ENCODE measurements around the gene MEF2A. TPM values are rescaled to one million over a fixed set of nuclear protein-coding genes. Genes with fewer than 3 reads are reported as not detected.

MEF2A gene
- total and polyA plus RNA-seq, 9 of the 15 experiments (the other 6 are each of a cell fraction or from before 2014, with no cell fraction given): 1.6 to 18.7 (median 8.7) TPM

GRCh38 chr15:99574502-99574901, 8.7 kb downstream of the MEF2A start (continued):
- TF ChIP-seq ZNF586 (CRISPR knock-in tag; conservative IDR thresholded peaks at IDR 0.05) (no peak), ZNF174 (CRISPR knock-in tag; IDR thresholded peaks at IDR 0.05) (no peak)

GRCh38 chr15:99578809-99579208, 13.0 kb downstream of the MEF2A start:
- Histone ChIP-seq H4K20me1 (replicated peaks; ENCODE audit: control insufficient read depth, insufficient read depth, low read length) (0 out of 2 replicates have a peak, but pooled peaks cover 6% of the 10 kb centered on the region), H2AFZ (ENCODE audit: low read depth, low read length) (no peak overlapping the region), H3K27ac (ENCODE audit: extremely low read depth, low read depth, low read length) (no peak overlapping the region), H3K79me2 (ENCODE audit: control insufficient read depth, insufficient read depth, low read length) (peaks cover 44% of the 10 kb centered on the region), H3K4me3 (no peak overlapping the region), H3K9me1 (ENCODE audit: control insufficient read depth, insufficient read depth, low read length) (no peaks in the 10 kb centered on the region), H3K36me3 (ENCODE audit: control insufficient read depth, insufficient read depth, low read length) (no peaks in the 10 kb centered on the region), H3K4me2 (ENCODE audit: insufficient read depth, low read length) (peak overlapping the region; percentile 36), H3K4me1 (replicated peaks in 1 of 2; ENCODE audit: control insufficient read depth in 2 of 2, insufficient read depth in 2 of 2, low read length in 2 of 2) (peaks cover 0 to 16% of the 10 kb centered on the region in 2 experiments; a peak in 2 of 5 replicates), H3K27me3 (ENCODE audit: control insufficient read depth in 2 of 2, insufficient read depth in 2 of 2, low read length in 2 of 2) (no peaks in the 10 kb centered on the region), H3K9me3 (replicated peaks; ENCODE audit: control insufficient read depth, insufficient read depth, low read depth, low read length) (no peaks in the 10 kb centered on the region; the same call in 1 of the 2 replicates), H3K9ac (ENCODE audit: insufficient read depth in 1 of 2, low read depth in 2 of 2, low read length in 2 of 2) (no peak overlapping the region)
- in situ Hi-C loops (cut with MboI) (no loop called here), intact Hi-C loops (cut with micrococcal nuclease) (no loop called here)
- DNase-seq (ENCODE audit: extremely low read depth in 1 of 4, low spot score in 3 of 4) (peak in 1 of 4 experiments; percentile 45), ATAC-seq (peak; percentile 72), FAIRE-seq (no peak)
- TF ChIP-seq POLR2AphosphoS2 (IDR thresholded peaks at IDR 0.05; ENCODE audit: low read length): no peak
- BruUV-seq (replicated peaks): no TSS peak
- ChIA-PET CTCF (ENCODE audit: low intra/inter-chr PET ratio) (no interaction called here), POLR2A (interaction anchor here (0.6 to 2.9 kb wide), 4 partner anchors 11 to 89 kb away, joined by 3 to 15 read pairs (median 3); no protein-coding TSS in a partner anchor)

DNA sequence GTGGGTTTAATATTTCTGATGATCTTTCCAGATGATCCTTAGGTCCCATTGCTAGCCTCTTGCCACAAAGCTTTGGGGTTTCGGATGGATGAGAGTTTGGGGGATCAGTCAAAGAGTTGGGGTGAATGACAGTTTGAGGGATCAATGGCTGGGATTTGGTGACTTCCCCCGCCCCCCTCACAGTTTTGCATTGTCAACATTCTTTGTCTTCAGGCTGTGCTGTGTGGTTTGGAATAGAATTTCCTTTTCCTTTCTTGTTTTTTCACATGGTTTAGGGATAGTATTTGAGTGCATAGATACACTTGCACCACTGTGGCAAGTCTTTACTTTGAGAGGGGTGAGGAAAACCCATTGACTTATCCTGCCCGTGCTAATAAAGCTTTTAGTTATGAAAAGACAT, 14.3 kb downstream of the MEF2A start:
- Histone ChIP-seq H3K79me2 (ENCODE audit: control insufficient read depth, insufficient read depth, low read length) (peaks cover 45% of the 10 kb centered on the region; the same call in 2 of the 3 replicates), H3K4me1 (replicated peaks in 1 of 2; ENCODE audit: control insufficient read depth in 2 of 2, insufficient read depth in 2 of 2, low read length in 2 of 2) (peaks cover 0 to 16% of the 10 kb centered on the region in 2 experiments; a peak in 2 of 5 replicates), H3K4me3 (no peak overlapping the region), H3K36me3 (ENCODE audit: control insufficient read depth, insufficient read depth, low read length) (no peaks in the 10 kb centered on the region), H3K9ac (ENCODE audit: insufficient read depth in 1 of 2, low read depth in 2 of 2, low read length in 2 of 2) (no peak overlapping the region), H3K4me2 (ENCODE audit: insufficient read depth, low read length) (no peak overlapping the region), H3K27me3 (ENCODE audit: control insufficient read depth in 2 of 2, insufficient read depth in 2 of 2, low read length in 2 of 2) (no peaks in the 10 kb centered on the region), H3K9me1 (ENCODE audit: control insufficient read depth, insufficient read depth, low read length) (no peaks in the 10 kb centered on the region), H3K27ac (ENCODE audit: extremely low read depth, low read depth, low read length) (no peak overlapping the region), H2AFZ (ENCODE audit: low read depth, low read length) (no peak overlapping the region), H3K9me3 (replicated peaks; ENCODE audit: control insufficient read depth, insufficient read depth, low read depth, low read length) (no peaks in the 10 kb centered on the region; the same call in 1 of the 2 replicates), H4K20me1 (replicated peaks; ENCODE audit: control insufficient read depth, insufficient read depth, low read length) (0 out of 2 replicates have a peak, but pooled peaks cover 6% of the 10 kb centered on the region)
- no peak for DNase-seq (ENCODE audit: extremely low read depth in 1 of 4, low spot score in 3 of 4)
- no peak for TF ChIP-seq NKRF (IDR thresholded peaks at IDR 0.05; ENCODE audit: borderline replicate concordance)
- TF ChIP-seq FOXJ3 (CRISPR knock-in tag; IDR thresholded peaks at IDR 0.05): no peak
- no peak for TF ChIP-seq ZNF354B (CRISPR knock-in tag; IDR thresholded peaks at IDR 0.05)
- TF ChIP-seq ZNF780A (CRISPR knock-in tag; IDR thresholded peaks at IDR 0.05): no peak
- no peak for TF ChIP-seq GATAD2B (IDR thresholded peaks at IDR 0.05; ENCODE audit: borderline replicate concordance)
- TF ChIP-seq, protein P1, sequence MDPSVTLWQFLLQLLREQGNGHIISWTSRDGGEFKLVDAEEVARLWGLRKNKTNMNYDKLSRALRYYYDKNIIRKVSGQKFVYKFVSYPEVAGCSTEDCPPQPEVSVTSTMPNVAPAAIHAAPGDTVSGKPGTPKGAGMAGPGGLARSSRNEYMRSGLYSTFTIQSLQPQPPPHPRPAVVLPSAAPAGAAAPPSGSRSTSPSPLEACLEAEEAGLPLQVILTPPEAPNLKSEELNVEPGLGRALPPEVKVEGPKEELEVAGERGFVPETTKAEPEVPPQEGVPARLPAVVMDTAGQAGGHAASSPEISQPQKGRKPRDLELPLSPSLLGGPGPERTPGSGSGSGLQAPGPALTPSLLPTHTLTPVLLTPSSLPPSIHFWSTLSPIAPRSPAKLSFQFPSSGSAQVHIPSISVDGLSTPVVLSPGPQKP (CRISPR knock-in tag; IDR thresholded peaks at IDR 0.05): no peak
- TF ChIP-seq EP400 (IDR thresholded peaks at IDR 0.05): no peak
- no peak for TF ChIP-seq BCL6 (CRISPR knock-in tag; IDR thresholded peaks at IDR 0.05)
- no peak for TF ChIP-seq RHOXF2B (CRISPR knock-in tag; conservative IDR thresholded peaks at IDR 0.05)
- CTCF ChIA-PET (ENCODE audit: low intra/inter-chr PET ratio): no interaction called here
- no TSS peak for BruUV-seq (replicated peaks)
- ATAC-seq: no peak
- POLR2A ChIA-PET: no interaction called here
- WGBS (ENCODE audit: insufficient coverage, low coverage, missing lambda C conversion rate): 31% methylated on average over 3 of the region's 3 CpGs
- in situ Hi-C loops (cut with MboI): no loop called here
- intact Hi-C loops (cut with micrococcal nuclease): no loop called here
- no peak for FAIRE-seq

All from K562 (cell line).